Activated effector memory CD4-positive, alpha-beta T cell treated with anti-CD3 and anti-CD28 coated beads, Interleukin-2, amount 50 U/mL, for 16 hours (primary cell): ENCODE results near the gene TNS1.
"Not testable (repeated sequence)": the region's sequence is repeated elsewhere in the genome, so short reads cannot be mapped to it uniquely, and the experiment has no call there.

Experiments used
- DNase-seq: peaks from one replicate; pipeline ENCODE4 v3.0.0-alpha.2; 2020

The TNS1 gene

GRCh38 chr2:217825469-217826235 lies 177.1 kb downstream of the TNS1 start:
- DNase-seq: no peak

GRCh38 chr2:217824223-217824622 lies 178.6 kb downstream of the TNS1 start:
- no peak for DNase-seq

- DNase-seq: no peak
These were observed 179.2 kb downstream of the TNS1 start for GRCh38 chr2:217823626-217824025.

- DNase-seq: no peak
These were observed 180.2 kb downstream of the TNS1 start for GRCh38 chr2:217822296-217823252.

- no peak for DNase-seq
These were observed 181.2 kb downstream of the TNS1 start for GRCh38 chr2:217821536-217822147.

- no peak for DNase-seq
These were observed 181.9 kb downstream of the TNS1 start for GRCh38 chr2:217820904-217821303.

GRCh38 chr2:217820091-217820819 lies 182.5 kb downstream of the TNS1 start:
- DNase-seq: no peak

- no peak for DNase-seq
These were observed 184.4 kb downstream of the TNS1 start for GRCh38 chr2:217818293-217818850.

GRCh38 chr2:217817466-217818292 lies 185.1 kb downstream of the TNS1 start:
- no peak for DNase-seq

GRCh38 chr2:217816396-217816869 lies 186.4 kb downstream of the TNS1 start:
- no peak for DNase-seq

- DNase-seq: no peak
These were observed 189.0 kb downstream of the TNS1 start for GRCh38 chr2:217813828-217814227.

GRCh38 chr2:217812170-217812569 lies 190.6 kb downstream of the TNS1 start:
- no peak for DNase-seq

- no peak for DNase-seq
These were observed 192.5 kb downstream of the TNS1 start for GRCh38 chr2:217810260-217810659.

- no peak for DNase-seq
These were observed 193.1 kb downstream of the TNS1 start for GRCh38 chr2:217809736-217810135.

- not testable (repeated sequence) for DNase-seq
These were observed 193.8 kb downstream of the TNS1 start for GRCh38 chr2:217808967-217809366.

- DNase-seq: no peak
These were observed 194.5 kb downstream of the TNS1 start for GRCh38 chr2:217808326-217808725.

GRCh38 chr2:217807753-217808152 lies 195.0 kb downstream of the TNS1 start:
- DNase-seq: no peak

- no peak for DNase-seq
These were observed 195.8 kb downstream of the TNS1 start for GRCh38 chr2:217807025-217807424.

GRCh38 chr2:217806482-217806765 lies 196.4 kb downstream of the TNS1 start:
- no peak for DNase-seq

- DNase-seq: no peak
These were observed 196.9 kb downstream of the TNS1 start for GRCh38 chr2:217805668-217806481.
